Activated T-helper 1 cell treated with anti-CD3 and anti-CD28 coated beads, Interleukin-2, amount 50 U/mL, for 16 hours (primary cell): Measurements from ENCODE around the gene CCM2L.
"Not testable (repeated sequence)": the region's sequence is repeated elsewhere in the genome, so short reads cannot be mapped to it uniquely, and the experiment has no call there.

ENCODE experiments used
- DNase-seq, 2 donors: peaks; one replicate each; pipeline ENCODE4 v3.0.0-alpha.2; 2020; ENCODE audit warnings: low read depth in 1 of 2, low spot score in 1 of 2

The CCM2L gene

GRCh38 chr20:32028647-32029372, 18.6 kb downstream of the CCM2L start:
- DNase-seq: no peak

DNA sequence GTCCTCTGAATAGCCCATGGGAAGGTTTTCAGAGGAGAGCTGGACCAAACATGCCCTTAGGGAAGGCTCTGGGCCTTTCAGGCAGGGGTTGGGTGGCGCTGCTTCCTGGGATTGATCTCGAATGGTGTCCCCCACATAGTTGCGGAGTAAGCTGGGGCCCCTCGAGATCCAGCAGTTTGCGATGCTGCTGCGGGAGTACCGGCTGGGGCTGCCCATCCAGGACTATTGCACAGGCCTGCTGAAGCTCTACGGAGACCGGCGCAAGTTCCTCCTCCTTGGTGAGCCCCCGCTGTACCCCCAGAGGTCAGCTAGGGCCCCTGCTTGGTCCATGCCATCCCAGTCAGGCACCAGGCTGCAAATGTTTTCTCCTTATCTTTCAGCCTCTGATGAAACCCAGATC, 19.3 kb downstream of the CCM2L start:
- no peak for DNase-seq

GRCh38 chr20:32031007-32031958, 21.0 kb downstream of the CCM2L start:
- peak; percentile 26 to 28 for DNase-seq

GRCh38 chr20:32033316-32033715, 23.1 kb downstream of the CCM2L start:
- DNase-seq: no peak

- not testable (repeated sequence) for DNase-seq
Measured at GRCh38 chr20:32033721-32034120, 23.5 kb downstream of the CCM2L start.

DNA sequence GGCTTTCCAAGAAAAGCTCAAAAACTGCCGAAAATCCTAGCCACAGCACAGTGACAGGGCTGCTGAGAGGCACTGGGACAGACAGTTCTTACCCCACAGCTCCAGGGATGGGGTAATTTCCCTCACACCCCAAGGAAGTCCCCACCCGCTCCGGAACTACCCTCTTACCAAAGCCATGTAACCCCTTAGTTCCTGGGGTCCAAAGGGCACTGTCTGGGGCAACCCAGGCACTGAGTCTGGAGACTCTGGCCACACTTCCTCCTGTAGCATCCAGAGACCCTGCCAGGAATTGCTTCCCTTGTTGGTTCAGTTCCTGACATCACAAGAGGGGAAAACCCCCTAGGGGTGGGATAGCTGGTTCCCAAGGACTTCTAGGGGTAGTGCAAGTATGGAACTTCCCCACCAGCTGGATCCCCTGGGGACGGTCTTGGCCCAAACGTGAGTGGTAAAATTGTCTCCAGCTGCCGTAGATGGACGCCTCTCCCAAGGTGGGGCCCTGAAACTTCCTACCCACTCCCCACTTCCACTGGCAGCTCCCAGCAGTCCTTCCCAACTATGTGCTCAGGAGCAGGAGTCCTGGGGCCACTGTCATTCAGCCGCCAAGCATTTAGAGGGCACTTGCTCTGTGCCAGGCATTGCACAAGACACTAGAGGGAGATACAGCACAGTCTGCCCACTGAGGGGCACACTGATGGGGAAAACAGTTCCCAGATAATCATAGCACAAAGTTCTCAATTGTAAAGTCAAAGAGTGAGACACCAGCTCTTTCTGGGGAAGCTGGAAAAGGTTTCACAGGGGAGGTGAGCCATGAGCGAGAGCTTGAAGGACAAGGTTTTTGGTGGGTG, 24.6 kb downstream of the CCM2L start:
- DNase-seq: no peak

- DNase-seq: no peak
Measured at GRCh38 chr20:32035426-32035779, 25.2 kb downstream of the CCM2L start.

GRCh38 chr20:32036252-32036651, 26.0 kb downstream of the CCM2L start:
- no peak for DNase-seq

DNA sequence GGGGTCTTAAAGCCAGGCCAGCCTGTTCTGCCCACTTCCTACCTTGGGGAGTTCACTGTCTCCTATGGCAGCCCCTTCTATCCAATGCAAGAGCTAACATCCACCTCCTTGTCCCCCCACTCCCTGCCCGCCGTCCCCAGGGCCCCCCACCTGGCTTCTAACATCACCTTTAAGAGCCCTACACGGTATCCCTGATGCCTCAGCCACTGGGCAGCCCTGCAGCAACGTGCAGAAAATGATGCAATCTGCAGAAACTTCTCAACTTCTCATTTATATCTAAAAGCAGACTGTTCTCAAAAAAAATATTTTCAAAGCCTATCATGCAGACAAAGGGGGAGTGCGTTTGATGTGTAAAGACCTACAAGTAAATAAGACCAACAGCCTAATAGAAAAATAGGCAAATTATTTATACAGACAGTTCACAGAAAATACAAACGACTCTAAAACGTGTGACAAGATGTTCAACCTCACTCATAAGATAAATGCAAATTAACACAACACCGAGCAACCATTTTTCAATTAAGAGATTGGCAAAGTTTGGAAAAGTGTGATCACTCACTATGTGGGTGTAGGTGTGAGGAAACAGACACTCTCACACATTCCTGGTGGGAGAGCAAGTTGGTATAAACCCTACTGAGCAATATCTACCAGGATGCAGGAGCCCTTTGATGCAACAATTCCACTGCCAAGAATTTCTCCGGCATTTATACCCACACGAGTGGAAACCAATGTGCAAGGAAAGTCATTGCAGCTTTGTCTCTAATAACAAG, 26.7 kb downstream of the CCM2L start:
- DNase-seq: no peak

GRCh38 chr20:32037929-32038328, 27.7 kb downstream of the CCM2L start:
- no peak for DNase-seq

GRCh38 chr20:32040142-32040953, 30.1 kb downstream of the CCM2L start:
- DNase-seq: no peak

- no peak for DNase-seq
Measured at GRCh38 chr20:32045999-32046398, 35.8 kb downstream of the CCM2L start.

GRCh38 chr20:32050324-32050841, 40.1 kb downstream of the CCM2L start:
- no peak for DNase-seq

DNA sequence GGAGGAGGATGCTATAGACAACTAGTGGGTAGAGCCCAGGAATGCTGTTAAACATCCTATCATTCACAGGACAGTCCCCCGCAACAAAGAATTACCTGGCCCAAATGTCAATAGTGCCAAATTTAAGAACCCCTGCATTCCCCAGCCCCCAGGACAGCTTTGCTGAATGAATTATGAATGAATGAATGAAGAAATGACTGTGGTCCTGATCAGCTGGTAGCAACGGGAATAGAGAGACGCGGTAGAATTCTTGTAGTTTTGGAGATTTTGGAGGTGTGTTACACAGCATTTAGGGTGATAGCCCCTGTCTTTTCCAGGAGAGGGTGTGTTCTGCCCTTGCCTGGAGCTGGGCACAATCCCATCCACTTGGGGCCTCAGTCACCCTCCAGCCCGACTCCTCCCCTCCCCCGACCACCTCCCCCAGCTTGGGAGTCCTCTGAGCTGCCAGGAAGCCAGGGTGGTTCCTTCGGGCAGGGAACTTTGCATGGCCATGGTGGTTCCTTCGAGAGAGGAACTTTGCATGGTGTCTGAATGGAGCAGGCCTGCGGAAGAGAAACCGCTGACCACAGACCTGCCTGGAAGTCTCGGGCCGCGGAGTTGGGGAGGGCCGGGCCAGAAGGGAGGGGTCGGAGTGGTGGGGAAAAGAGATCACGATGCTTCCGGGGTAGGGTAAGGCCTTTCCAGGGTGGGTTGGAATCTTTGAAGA, 40.8 kb downstream of the CCM2L start:
- DNase-seq: no peak

DNA sequence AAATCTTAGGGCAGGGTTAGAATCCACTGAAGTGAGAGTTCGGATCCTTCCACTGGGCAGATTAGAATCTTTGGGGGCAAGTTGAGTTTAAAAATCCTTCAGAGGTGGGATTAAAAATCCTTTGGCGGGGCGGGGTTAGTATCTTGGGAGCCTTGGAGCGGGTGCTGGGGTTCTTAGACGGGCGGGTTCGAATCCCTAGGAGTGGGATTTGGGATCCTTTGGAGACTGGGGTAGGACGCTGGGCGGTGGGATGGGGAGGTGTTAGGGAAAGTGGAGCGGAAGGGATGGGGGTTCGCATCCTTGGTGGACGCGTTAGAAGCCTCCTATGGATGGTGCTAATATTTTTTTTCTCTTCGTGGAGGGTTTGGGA, 41.5 kb downstream of the CCM2L start:
- no peak for DNase-seq

DNA sequence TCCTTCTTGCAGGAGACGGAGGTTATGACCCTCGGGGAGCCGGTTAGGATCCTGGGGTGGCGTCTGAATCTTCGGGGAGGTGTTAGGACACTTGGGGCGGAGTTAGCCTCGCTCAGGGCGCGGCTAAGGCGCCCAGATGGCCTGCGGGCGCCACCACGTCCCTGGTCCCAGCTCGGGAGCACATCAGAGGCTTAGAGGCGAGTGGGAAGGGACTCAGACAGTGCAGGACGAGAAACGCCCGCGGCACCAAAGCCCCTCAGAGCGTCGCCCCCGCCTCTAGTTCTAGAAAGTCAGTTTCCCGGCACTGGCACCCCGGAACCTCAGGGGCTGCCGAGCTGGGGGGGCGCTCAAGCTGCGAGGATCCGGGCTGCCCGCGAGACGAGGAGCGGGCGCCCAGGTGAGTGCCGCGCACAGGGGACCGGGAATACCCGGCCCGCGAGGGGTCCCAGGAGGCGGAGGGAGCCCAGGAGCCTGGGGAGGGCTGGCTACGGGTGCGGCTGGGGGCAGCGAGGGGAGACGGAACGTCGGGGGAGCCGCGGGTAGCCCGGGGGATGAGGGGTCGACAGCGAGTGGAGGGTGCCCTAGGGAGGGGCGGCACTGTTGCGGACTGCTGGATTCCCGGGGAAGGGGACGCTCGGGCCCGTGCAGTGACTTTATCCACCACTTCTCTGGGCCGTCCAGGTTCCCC, 42.0 kb downstream of the CCM2L start, which contains the start of gene HCK:
Gene HCK, plus strand, starts transcription at position 153 of the 688 bp plus-strand sequence.
- DNase-seq: no peak

DNA sequence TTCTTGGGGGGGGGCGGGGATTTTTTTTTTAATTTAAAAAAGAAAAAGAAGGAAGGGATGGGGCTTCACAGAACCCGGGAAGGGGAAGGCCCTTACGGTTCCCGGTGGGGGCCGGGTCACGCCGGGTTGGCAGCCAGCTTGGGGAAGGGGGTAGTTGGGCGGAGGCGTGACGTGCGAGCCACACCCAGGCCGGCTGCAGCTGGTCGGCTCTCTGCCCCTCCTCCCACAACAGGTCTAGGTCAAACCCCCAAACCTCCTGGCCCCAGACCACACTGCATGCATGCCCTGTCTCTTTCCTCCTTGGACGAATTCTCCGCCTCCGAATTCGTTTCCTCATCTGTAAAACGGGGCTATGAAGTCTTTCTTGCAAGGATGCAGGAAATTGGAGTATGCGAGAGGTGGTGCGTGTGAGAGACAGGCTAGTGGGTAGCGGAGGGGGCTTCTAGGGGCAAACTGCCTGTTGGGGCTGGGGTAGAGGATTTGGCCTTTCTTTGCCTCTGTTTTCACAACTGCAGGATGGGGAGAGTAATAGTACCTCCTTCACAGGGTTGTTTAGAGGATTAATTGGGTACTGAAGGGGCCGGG, 42.6 kb downstream of the CCM2L start:
- no peak for DNase-seq

- DNase-seq: no peak
Measured at GRCh38 chr20:32053648-32054047, 43.4 kb downstream of the CCM2L start.
